Measurements from ENCODE around the gene KCNMB2.

- TF ChIP-seq, protein P1, sequence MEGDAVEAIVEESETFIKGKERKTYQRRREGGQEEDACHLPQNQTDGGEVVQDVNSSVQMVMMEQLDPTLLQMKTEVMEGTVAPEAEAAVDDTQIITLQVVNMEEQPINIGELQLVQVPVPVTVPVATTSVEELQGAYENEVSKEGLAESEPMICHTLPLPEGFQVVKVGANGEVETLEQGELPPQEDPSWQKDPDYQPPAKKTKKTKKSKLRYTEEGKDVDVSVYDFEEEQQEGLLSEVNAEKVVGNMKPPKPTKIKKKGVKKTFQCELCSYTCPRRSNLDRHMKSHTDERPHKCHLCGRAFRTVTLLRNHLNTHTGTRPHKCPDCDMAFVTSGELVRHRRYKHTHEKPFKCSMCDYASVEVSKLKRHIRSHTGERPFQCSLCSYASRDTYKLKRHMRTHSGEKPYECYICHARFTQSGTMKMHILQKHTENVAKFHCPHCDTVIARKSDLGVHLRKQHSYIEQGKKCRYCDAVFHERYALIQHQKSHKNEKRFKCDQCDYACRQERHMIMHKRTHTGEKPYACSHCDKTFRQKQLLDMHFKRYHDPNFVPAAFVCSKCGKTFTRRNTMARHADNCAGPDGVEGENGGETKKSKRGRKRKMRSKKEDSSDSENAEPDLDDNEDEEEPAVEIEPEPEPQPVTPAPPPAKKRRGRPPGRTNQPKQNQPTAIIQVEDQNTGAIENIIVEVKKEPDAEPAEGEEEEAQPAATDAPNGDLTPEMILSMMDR (IDR thresholded peaks at IDR 0.05; ENCODE audit: low read depth, low read length) = no peak
- TF ChIP-seq EZH2phosphoT487 (IDR thresholded peaks at IDR 0.05; ENCODE audit: low read depth) = no peak
Measured at GRCh38 chr3:178486903-178487302, 49.3 kb upstream of the KCNMB2 start.

All from OCI-LY3 (cell line).